CD8-positive, alpha-beta memory T cell (primary cell): ENCODE data around the gene ZC3H12D. TPM values are rescaled to one million over a fixed set of nuclear protein-coding genes. Genes with fewer than 3 reads are reported as not detected.

Experiments
- CTCF ChIA-PET: fragments of 350-600 bp; sonication (Branson Sonifier 250); formaldehyde crosslinking; loops from one replicate; lab custom pipeline; 2021; ENCODE audit warnings: antibody characterized with exemption; lab: Charles Lee
- POLR2A ChIA-PET: fragments of 350-600 bp; sonication (Branson Sonifier 250); formaldehyde crosslinking; loops from one replicate; lab custom pipeline; 2021; ENCODE audit warnings: antibody characterized with exemption; lab: Charles Lee
- DNase-seq, 5 donors: peaks; one replicate each; pipeline versions ENCODE4 v3.0.0 to v3.0.0-alpha.2; 2020 to 2022; ENCODE audit warnings: mixed read lengths in 1 of 5
- H3K27ac ChIP-seq: one replicate; pipeline ENCODE4 v1.7.0; 2013; ENCODE audit warnings: low read depth, mild to moderate bottlenecking, low read length, moderate library complexity
- H3K27me3 ChIP-seq: 2 replicates; pipeline ENCODE4 v1.7.0; 2013; ENCODE audit warnings: low read length, mild to moderate bottlenecking; ENCODE audit not compliant: insufficient read depth, poor library complexity, severe bottlenecking
- H3K36me3 ChIP-seq: 2 replicates; pipeline ENCODE4 v1.7.0; 2013; ENCODE audit warnings: mild to moderate bottlenecking, low read length, moderate library complexity; ENCODE audit not compliant: insufficient read depth
- H3K4me1 ChIP-seq: 2 replicates; pipeline ENCODE4 v1.7.0; 2013; ENCODE audit warnings: mild to moderate bottlenecking, low read length, moderate library complexity; ENCODE audit not compliant: insufficient read depth
- H3K4me3 ChIP-seq: 2 replicates; pipeline ENCODE4 v1.7.0; 2013; ENCODE audit warnings: mild to moderate bottlenecking, low read length
- H3K9me3 ChIP-seq: 2 replicates; pipeline ENCODE4 v1.7.0; 2013; ENCODE audit warnings: mild to moderate bottlenecking, low read length
- H3K27ac Mint-ChIP-seq, 8 donors: one replicate each; pipeline ENCODE4 v1.8.0; 2020 to 2021; ENCODE audit warnings: mixed read lengths in 8 of 8, mild to moderate bottlenecking in 6 of 8, inconsistent platforms in 3 of 8, moderate library complexity in 3 of 8
- H3K27me3 Mint-ChIP-seq, 2 donors: one replicate each; pipeline ENCODE4 v1.8.0; 2020 to 2021; ENCODE audit warnings: mixed read lengths in 2 of 2, mild to moderate bottlenecking in 1 of 2, moderate library complexity in 1 of 2
- H3K36me3 Mint-ChIP-seq, 3 donors: one replicate each; pipeline ENCODE4 v1.8.0; 2020 to 2021; ENCODE audit warnings: mixed read lengths in 3 of 3, inconsistent platforms in 1 of 3, mild to moderate bottlenecking in 1 of 3
- H3K4me1 Mint-ChIP-seq, 3 donors: one replicate each; pipeline ENCODE4 v1.8.0; 2020 to 2021; ENCODE audit warnings: mixed read lengths in 3 of 3, inconsistent platforms in 1 of 3, mild to moderate bottlenecking in 1 of 3
- H3K4me3 Mint-ChIP-seq, 7 donors: one replicate each; pipeline ENCODE4 v1.8.0; 2020 to 2021; ENCODE audit warnings: mixed read lengths in 7 of 7, mild to moderate bottlenecking in 6 of 7, moderate library complexity in 4 of 7, inconsistent platforms in 2 of 7
- H3K9me3 Mint-ChIP-seq, 5 donors: one replicate each; pipeline ENCODE4 v1.8.0; 2020 to 2022; ENCODE audit warnings: mixed read lengths in 5 of 5, mild to moderate bottlenecking in 3 of 5, moderate library complexity in 2 of 5, inconsistent platforms in 1 of 5
- polyA plus RNA-seq: library from polyadenylated mRNA; unstranded; fragments of 300-500 nt; fragmentation: Illumina TruSeq; gene quantifications from one replicate; pipeline ENCODE4 v1.2.3, GENCODE V29; 2021
- total RNA-seq, 2 experiments: library from RNA; stranded (reverse); gene quantifications; one replicate each; pipeline ENCODE4 v1.2.3, GENCODE V29; 2021

ZC3H12D gene
- total and polyA plus RNA-seq, 3 experiments from 2014 or later, result 2.5 to 84.5 (median 83.5) TPM

DNA sequence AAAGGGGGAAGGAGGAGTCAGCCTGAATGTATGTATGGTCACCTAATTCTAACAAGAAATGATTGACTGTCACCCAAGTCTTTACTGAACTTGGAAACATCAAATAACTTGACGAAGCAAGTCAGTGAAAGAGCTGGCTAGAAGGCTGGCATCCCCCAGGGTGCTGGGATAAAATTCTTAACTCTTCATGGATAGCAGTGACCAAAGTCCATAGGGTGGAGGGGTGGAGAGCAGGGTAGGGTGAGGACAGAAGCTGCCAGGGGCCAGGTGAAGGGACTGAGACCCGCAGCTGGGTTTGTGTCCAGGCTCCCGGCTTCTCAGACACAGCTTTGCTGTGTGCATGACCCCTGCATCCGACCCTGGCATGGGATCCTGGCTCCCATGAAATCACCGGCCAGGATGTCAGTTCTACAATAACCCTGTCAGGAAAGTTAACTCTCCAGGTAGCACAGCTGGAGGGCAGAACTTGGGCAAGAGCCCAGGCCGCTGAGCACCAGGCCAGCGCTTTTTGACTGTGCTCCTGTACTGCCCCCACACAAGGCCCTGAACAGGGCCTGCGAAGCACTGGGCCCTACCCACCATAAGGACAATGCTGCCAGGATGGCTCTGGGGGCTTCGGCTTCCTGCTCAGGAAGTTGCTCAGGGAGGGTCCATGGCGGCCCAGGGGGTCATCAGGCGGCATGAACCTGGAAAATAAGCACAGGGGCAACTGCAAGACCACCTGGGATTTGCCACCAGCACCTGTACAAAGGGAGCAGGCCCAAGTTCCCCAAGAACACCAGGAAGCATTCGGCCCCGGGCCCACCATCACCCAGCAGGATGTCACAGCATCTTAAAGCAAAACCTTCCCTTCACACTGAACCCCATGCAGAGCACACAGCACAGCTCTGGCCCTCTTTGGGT is 32.5 kb downstream of the ZC3H12D start:
- Histone ChIP-seq H3K27ac (no peak overlapping the region), H3K4me3 (no peak overlapping the region), H3K36me3 (peaks cover 8% of the 10 kb centered on the region), H3K9me3 (no peaks in the 10 kb centered on the region), H3K4me1 (no peaks in the 10 kb centered on the region), H3K27me3 (no peaks in the 10 kb centered on the region)
- peak overlapping the region in 2 of 8 donors; percentile 54 to 78 for H3K27ac Mint-ChIP-seq
- peaks cover 0 to 74% (median 4%) of the 10 kb centered on the region in 3 donors for H3K36me3 Mint-ChIP-seq
- no peak for DNase-seq
- H3K9me3 Mint-ChIP-seq, result peaks cover 0 to 2% (median 0%) of the 10 kb centered on the region in 5 donors
- peaks cover 0 to 5% (median 0%) of the 10 kb centered on the region in 3 donors for H3K4me1 Mint-ChIP-seq
- H3K27me3 Mint-ChIP-seq, result no peaks in the 10 kb centered on the region
- CTCF ChIA-PET, result interaction anchor here (1.8 kb wide), 1 partner anchor 33 kb away, joined by 5 read pairs; the partner anchor contains the start of gene ZC3H12D
- peak overlapping the region in 1 of 7 donors; percentile 43 for H3K4me3 Mint-ChIP-seq
- POLR2A ChIA-PET, result no interaction called here

DNA sequence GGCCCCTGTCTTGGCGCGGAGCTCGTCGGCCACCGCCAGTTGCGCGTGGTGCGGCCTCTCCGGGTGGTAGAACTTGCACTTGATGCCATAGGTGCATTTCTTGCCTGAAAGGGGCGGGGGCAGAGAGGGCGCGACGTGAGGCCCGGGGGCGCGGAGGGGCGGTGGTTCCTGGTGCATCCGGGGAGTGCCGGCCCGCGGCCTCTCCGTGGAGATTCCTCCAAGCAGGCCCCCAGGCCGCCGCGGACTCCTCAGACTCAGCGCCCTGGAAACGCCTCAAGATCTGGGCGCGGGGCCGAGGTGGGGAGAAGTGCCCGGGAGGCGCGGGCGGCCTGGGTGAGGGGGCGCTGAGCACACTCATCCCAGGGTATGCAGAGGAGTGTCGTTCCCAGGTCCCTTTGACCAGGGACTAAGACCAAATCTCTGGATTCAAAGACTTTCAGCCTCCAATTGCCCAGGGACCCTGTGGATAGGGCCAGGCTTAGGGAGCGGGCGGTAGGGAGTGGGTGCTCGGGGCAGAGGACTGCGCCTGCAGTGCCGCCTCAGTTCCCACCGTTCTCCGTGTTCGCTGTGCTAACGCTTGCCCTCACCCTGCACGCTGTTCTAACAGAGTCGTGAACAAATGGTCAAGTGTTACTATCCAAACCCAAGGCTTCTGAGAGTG is 33.3 kb downstream of the ZC3H12D start:
- peaks cover 0 to 67% (median 2%) of the 10 kb centered on the region in 3 donors for H3K36me3 Mint-ChIP-seq
- no peaks in the 10 kb centered on the region for H3K4me1 ChIP-seq
- H3K4me1 Mint-ChIP-seq, result peaks cover 0 to 5% (median 0%) of the 10 kb centered on the region in 3 donors
- POLR2A ChIA-PET, result interaction anchor here (0.7 kb wide), 1 partner anchor 307 kb away, joined by 3 read pairs; no protein-coding TSS in a partner anchor
- H3K4me3 Mint-ChIP-seq, result peak overlapping the region in 1 of 7 donors; percentile 43
- peaks cover 7% of the 10 kb centered on the region for H3K36me3 ChIP-seq
- H3K9me3 ChIP-seq, result no peaks in the 10 kb centered on the region
- no peaks in the 10 kb centered on the region for H3K27me3 ChIP-seq
- DNase-seq, result peak in 1 of 5 donors; percentile 16
- H3K27ac Mint-ChIP-seq, result no peak overlapping the region
- no peaks in the 10 kb centered on the region for H3K27me3 Mint-ChIP-seq
- H3K9me3 Mint-ChIP-seq, result peaks cover 0 to 2% (median 0%) of the 10 kb centered on the region in 5 donors
- CTCF ChIA-PET, result no interaction called here
- no peak overlapping the region for H3K4me3 ChIP-seq
- no peak overlapping the region for H3K27ac ChIP-seq

DNA sequence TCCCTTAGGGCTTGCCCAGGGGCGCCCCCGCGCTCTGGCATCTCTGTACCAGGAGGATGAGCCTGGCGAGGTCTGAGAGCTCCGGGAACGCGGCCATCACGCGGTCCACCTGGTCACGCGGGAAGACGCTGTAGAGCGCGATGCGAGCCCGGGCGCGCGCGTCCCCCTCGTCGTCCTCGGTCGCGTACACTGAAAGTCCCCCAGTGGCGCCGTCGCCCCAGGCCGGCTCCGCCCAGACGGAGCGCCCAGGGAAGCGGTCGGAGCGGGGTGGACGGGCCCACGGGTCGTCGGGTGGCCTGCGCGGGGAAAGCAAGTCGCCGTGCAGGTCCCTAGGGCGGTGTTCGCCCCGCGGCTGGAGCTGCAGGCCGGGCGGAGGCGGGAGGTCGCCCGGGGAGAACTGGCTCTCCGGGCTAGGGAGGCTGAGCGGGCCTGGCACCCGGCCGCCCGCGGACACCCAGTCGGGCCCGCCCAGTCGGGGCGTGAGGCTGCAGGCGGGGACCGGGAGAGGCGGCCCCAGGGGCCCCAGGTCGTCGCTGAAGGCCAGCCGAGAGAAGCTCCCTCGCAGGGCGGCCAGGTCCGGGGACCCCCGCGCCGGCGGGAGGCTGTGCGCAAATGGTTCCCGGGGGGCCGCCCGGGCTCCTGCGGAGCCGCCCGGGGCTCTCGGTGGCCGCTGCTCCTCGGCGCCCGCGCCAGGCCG is 34.0 kb downstream of the ZC3H12D start:
- Mint-ChIP-seq H3K27me3 (no peaks in the 10 kb centered on the region), H3K36me3 (peaks cover 0 to 65% (median 2%) of the 10 kb centered on the region in 3 donors), H3K9me3 (peaks cover 0 to 2% (median 0%) of the 10 kb centered on the region in 5 donors), H3K4me3 (peak overlapping the region in 3 of 7 donors; percentile 14 to 36 (median 15)), H3K27ac (no peak overlapping the region), H3K4me1 (peaks cover 0 to 5% (median 0%) of the 10 kb centered on the region in 3 donors)
- Histone ChIP-seq H3K36me3 (peaks cover 7% of the 10 kb centered on the region), H3K27ac (no peak overlapping the region), H3K4me3 (no peak overlapping the region), H3K27me3 (no peaks in the 10 kb centered on the region), H3K4me1 (no peaks in the 10 kb centered on the region), H3K9me3 (no peaks in the 10 kb centered on the region)
- ChIA-PET CTCF (no interaction called here), POLR2A (interaction anchor here (0.7 kb wide), 1 partner anchor 306 kb away, joined by 3 read pairs; no protein-coding TSS in a partner anchor)
- DNase-seq, result peak in 1 of 5 donors; percentile 10

DNA sequence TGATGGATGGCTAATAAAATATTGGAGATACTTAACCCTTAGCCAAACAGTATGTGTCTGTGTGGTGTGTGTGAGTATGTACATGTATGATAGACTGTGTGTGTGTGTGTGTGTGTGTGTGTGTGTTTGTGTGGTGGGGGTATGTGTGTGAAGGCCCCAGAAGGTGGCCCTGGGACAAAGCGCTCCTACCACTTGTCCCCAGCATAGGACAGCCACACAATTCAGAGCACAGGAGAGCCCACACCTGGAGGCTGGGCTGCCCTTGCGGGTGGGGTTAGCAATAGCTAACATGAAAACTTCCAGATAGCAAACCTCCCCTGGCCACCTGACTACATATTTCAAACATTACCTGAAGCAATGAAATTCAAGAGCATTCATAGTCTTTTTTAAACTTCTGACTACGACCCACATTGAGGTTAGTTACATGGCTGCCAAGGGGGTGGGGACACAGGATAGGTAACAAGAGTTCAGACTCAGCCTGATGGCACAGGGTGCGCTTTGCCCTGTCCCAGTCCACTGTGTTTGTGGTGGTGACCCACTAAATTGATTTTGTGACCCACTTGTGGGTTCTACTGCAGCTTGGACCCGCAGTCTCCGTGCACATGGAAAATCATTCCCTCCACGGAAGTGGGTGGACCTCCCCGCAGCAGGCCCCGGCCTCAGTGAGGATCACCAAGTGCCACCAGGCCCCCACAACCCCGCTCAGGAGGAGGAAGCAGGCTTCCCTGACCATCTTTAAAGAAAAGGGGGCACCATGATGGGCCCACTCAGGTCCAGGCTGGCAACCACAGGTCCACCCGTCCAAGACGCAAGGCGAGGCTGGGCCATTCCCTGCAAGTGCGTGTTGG is 34.8 kb downstream of the ZC3H12D start:
- CTCF ChIA-PET, result interaction anchor here (0.7 kb wide), 1 partner anchor 67 kb away, joined by 3 read pairs; no protein-coding TSS in a partner anchor
- H3K27ac ChIP-seq, result no peak overlapping the region
- no peaks in the 10 kb centered on the region for H3K27me3 Mint-ChIP-seq
- H3K27ac Mint-ChIP-seq, result peak overlapping the region in 3 of 8 donors; percentile 12 to 72 (median 47)
- peak overlapping the region in 3 of 7 donors; percentile 14 to 56 (median 36) for H3K4me3 Mint-ChIP-seq
- POLR2A ChIA-PET, result no interaction called here
- no peak for DNase-seq
- peaks cover 0 to 59% (median 2%) of the 10 kb centered on the region in 3 donors for H3K36me3 Mint-ChIP-seq
- no peak overlapping the region for H3K4me3 ChIP-seq
- H3K4me1 ChIP-seq, result no peaks in the 10 kb centered on the region
- H3K4me1 Mint-ChIP-seq, result peaks cover 0 to 7% (median 0%) of the 10 kb centered on the region in 3 donors
- no peaks in the 10 kb centered on the region for H3K9me3 ChIP-seq
- peaks cover 7% of the 10 kb centered on the region for H3K36me3 ChIP-seq
- H3K9me3 Mint-ChIP-seq, result peaks cover 0 to 2% (median 0%) of the 10 kb centered on the region in 5 donors
- no peaks in the 10 kb centered on the region for H3K27me3 ChIP-seq

DNA sequence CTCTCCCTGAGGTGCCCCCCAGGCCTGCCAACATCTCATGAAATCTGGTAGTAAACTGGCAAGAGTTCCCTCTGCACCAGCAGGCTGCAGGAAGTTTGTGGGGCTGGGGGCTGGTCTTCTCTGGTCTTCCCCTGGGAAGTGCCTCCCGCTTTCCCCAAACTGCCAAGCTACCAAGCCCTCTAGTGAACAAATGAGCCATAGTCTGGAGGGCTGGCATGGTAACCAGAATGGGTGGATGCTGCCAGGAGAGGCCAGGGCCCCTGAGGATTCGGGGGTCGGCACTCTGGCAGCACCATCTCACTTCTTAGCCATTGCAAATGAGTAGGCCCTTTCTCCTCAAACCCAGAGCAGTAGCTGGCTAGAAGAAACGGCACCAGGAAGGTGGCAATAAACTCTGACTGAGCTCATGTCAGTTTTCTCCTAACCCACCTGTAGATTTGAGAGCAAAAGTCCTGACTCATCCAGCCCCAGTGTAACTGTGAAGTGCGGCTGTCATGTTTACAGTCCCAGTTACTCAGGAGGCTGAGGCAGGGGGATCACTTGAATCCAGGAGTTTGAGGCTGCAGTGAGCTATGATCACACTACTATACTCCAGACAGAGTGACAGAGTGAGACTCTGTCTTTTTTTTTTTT is 35.9 kb downstream of the ZC3H12D start:
- Histone ChIP-seq H3K9me3 (no peaks in the 10 kb centered on the region), H3K27ac (no peak overlapping the region), H3K27me3 (no peaks in the 10 kb centered on the region), H3K4me1 (no peaks in the 10 kb centered on the region), H3K4me3 (no peak overlapping the region), H3K36me3 (peaks cover 7% of the 10 kb centered on the region)
- Mint-ChIP-seq H3K27ac (no peak overlapping the region), H3K36me3 (peaks cover 0 to 50% (median 2%) of the 10 kb centered on the region in 3 donors), H3K27me3 (no peaks in the 10 kb centered on the region), H3K4me3 (no peak overlapping the region), H3K4me1 (peaks cover 0 to 8% (median 0%) of the 10 kb centered on the region in 3 donors), H3K9me3 (peaks cover 0 to 2% (median 0%) of the 10 kb centered on the region in 5 donors)
- CTCF ChIA-PET, result interaction anchor here (0.6 to 1.6 kb wide), 4 partner anchors 17 to 393 kb away, joined by 3 to 4 read pairs (median 4); no protein-coding TSS in a partner anchor
- no peak for DNase-seq
- POLR2A ChIA-PET, result no interaction called here

DNA sequence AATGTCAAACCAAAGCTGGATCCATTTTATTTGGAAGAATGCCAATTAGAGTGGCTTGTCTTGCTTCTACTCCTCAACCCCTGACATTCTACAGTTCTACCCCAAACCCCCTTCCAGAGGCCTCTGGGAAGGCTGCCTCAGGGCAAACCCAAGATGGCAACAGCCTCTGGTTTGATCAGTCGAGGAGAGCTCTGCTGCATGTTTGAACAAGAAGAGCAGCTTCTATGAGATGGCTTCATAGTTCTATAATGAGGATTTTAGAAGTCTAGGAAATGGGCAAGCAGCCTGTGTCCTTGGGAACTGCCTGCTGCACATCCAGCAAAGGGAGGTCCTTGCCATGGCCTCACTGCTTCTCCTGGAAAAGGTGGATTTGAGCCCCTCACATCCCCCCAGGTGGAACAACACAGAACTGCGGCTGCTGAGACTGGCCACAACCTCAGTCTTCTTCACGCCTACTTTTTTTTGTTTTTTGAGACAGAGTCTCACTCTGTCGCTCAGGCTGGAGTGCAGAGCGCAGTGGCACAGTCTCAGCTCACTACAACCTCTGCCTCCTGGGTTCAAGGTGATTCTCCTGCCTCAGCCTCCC is 37.9 kb downstream of the ZC3H12D start:
- H3K4me3 ChIP-seq, result no peak overlapping the region
- no peak for DNase-seq
- peaks cover 0 to 8% (median 0%) of the 10 kb centered on the region in 3 donors for H3K4me1 Mint-ChIP-seq
- no peak overlapping the region for H3K27ac ChIP-seq
- POLR2A ChIA-PET, result no interaction called here
- no peaks in the 10 kb centered on the region for H3K27me3 ChIP-seq
- no peaks in the 10 kb centered on the region for H3K9me3 Mint-ChIP-seq
- peaks cover 7% of the 10 kb centered on the region for H3K36me3 ChIP-seq
- H3K27me3 Mint-ChIP-seq, result no peaks in the 10 kb centered on the region
- CTCF ChIA-PET, result interaction anchor here (0.9 to 2.9 kb wide), 4 partner anchors 15 to 418 kb away, joined by 3 to 17 read pairs (median 4); partner anchors contain the start of gene ZC3H12D
- no peak overlapping the region for H3K4me3 Mint-ChIP-seq
- H3K9me3 ChIP-seq, result no peaks in the 10 kb centered on the region
- no peak overlapping the region for H3K27ac Mint-ChIP-seq
- H3K36me3 Mint-ChIP-seq, result peaks cover 0 to 31% (median 2%) of the 10 kb centered on the region in 3 donors
- no peaks in the 10 kb centered on the region for H3K4me1 ChIP-seq
